MM.1S (cell line): ENCODE data around the gene INTS2.

Source experiments
- EZH2 ChIP-seq: fragments of 300-600 bp; sonication (generic); optimal IDR thresholded peaks from 2 replicates; pipeline ENCODE3; 2017; ENCODE audit warnings: low read depth, mild to moderate bottlenecking, antibody characterized with exemption, low read length, mixed read lengths
- TF ChIP-seq, protein P1 (sequence below): fragments of 300-600 bp; sonication (generic); IDR thresholded peaks from 2 replicates; pipeline ENCODE4 v1.5.1; 2016; ENCODE audit warnings: antibody characterized with exemption, low read length, mixed read lengths

DNA sequence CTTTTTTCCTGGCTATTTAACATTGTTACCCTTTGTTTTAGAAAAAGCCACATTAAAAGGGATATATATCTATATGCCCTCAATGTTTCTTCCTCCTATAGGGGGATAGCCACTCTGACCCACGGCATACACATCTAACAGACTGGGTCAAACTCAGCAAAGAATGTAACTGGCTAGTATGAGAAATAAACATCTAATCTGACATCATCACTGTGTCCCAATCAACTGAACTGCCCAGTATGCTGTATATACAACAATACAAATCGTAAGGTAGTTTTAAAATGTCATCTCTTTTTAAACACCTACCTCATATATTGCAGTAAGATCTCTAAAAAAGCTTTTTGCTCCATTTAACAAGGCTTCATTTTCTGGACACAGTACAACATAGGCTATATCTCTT is 39.9 kb upstream of the INTS2 start:
- TF ChIP-seq, protein P1, sequence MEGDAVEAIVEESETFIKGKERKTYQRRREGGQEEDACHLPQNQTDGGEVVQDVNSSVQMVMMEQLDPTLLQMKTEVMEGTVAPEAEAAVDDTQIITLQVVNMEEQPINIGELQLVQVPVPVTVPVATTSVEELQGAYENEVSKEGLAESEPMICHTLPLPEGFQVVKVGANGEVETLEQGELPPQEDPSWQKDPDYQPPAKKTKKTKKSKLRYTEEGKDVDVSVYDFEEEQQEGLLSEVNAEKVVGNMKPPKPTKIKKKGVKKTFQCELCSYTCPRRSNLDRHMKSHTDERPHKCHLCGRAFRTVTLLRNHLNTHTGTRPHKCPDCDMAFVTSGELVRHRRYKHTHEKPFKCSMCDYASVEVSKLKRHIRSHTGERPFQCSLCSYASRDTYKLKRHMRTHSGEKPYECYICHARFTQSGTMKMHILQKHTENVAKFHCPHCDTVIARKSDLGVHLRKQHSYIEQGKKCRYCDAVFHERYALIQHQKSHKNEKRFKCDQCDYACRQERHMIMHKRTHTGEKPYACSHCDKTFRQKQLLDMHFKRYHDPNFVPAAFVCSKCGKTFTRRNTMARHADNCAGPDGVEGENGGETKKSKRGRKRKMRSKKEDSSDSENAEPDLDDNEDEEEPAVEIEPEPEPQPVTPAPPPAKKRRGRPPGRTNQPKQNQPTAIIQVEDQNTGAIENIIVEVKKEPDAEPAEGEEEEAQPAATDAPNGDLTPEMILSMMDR = no peak
- TF ChIP-seq EZH2 = no peak
